UCSD-AML1 (cell line): Measurements from ENCODE around the gene TPPP3.
"Not testable (repeated sequence)": the region's sequence is repeated elsewhere in the genome, so short reads cannot be mapped to it uniquely, and the experiment has no call there.

Source experiments
- DNase-seq: peaks from one replicate; lab custom pipeline; 2025; ENCODE audit not compliant: unreplicated experiment; lab: John Stamatoyannopoulos, UW

Gene TPPP3

GRCh38 chr16:67390816-67391423 lies 2.4 kb downstream of the TPPP3 start:
- DNase-seq, result no peak

- no peak for DNase-seq
Observed at GRCh38 chr16:67389911-67390815, 3.1 kb downstream of the TPPP3 start.

GRCh38 chr16:67388591-67388990 lies 4.7 kb downstream of the TPPP3 start:
- DNase-seq, result no peak

- DNase-seq, result no peak
Observed at GRCh38 chr16:67388191-67388590, 5.1 kb downstream of the TPPP3 start.

- DNase-seq, result no peak
Observed at GRCh38 chr16:67387479-67388079, 5.7 kb downstream of the TPPP3 start.

GRCh38 chr16:67386861-67387455 lies 6.3 kb downstream of the TPPP3 start:
- no peak for DNase-seq

- DNase-seq, result no peak
Observed at GRCh38 chr16:67384778-67385510, 8.4 kb downstream of the TPPP3 start.

GRCh38 chr16:67383284-67383683 lies 10.0 kb downstream of the TPPP3 start:
- DNase-seq, result no peak

- DNase-seq, result no peak
Observed at GRCh38 chr16:67378642-67379041, 14.7 kb downstream of the TPPP3 start.

GRCh38 chr16:67376012-67376411 lies 17.3 kb downstream of the TPPP3 start:
- DNase-seq, result not testable (repeated sequence)

- DNase-seq, result no peak
Observed at GRCh38 chr16:67372664-67373063, 20.6 kb downstream of the TPPP3 start.

- no peak for DNase-seq
Observed at GRCh38 chr16:67370661-67371060, 22.6 kb downstream of the TPPP3 start.

GRCh38 chr16:67364600-67365235 lies 28.6 kb downstream of the TPPP3 start:
- DNase-seq, result no peak

GRCh38 chr16:67361038-67361437 lies 32.3 kb downstream of the TPPP3 start:
- no peak for DNase-seq

- DNase-seq, result not testable (repeated sequence)
Observed at GRCh38 chr16:67359540-67360269, 33.6 kb downstream of the TPPP3 start.

- no peak for DNase-seq
Observed at GRCh38 chr16:67357561-67357960, 35.7 kb downstream of the TPPP3 start.

- no peak for DNase-seq
Observed at GRCh38 chr16:67356396-67356795, 36.9 kb downstream of the TPPP3 start.

- DNase-seq, result not testable (repeated sequence)
Observed at GRCh38 chr16:67352463-67352862, 40.8 kb downstream of the TPPP3 start.

- DNase-seq, result no peak
Observed at GRCh38 chr16:67350324-67350723, 43.0 kb downstream of the TPPP3 start.

- DNase-seq, result no peak
Observed at GRCh38 chr16:67349172-67349571, 44.1 kb downstream of the TPPP3 start.
